HL-60 (cell line): ENCODE data around the gene TMEM156.

ENCODE experiments used
- CTCF ChIP-seq: IDR thresholded peaks from one replicate; pipeline ENCODE4 v1.5.1; 2011; ENCODE audit warnings: low read length, control low read depth, inconsistent platforms; ENCODE audit not compliant: insufficient read depth
- GABPA ChIP-seq: IDR thresholded peaks from 2 replicates; pipeline ENCODE4 v1.6.1; 2012; ENCODE audit warnings: low read depth
- POLR2AphosphoS5 ChIP-seq: IDR thresholded peaks from 2 replicates; pipeline ENCODE4 v1.6.1; 2012; ENCODE audit warnings: low read depth

GRCh38 chr4:38924353-38924752 is 107.9 kb downstream of the TMEM156 start:
- no peak for TF ChIP-seq CTCF
- no peak for TF ChIP-seq POLR2AphosphoS5
- TF ChIP-seq GABPA: no peak
